ENCODE data around the gene DMAC2. TPM values are rescaled to one million over a fixed set of nuclear protein-coding genes. Genes with fewer than 3 reads are reported as not detected.

The DMAC2 gene
- total and polyA plus RNA-seq, 8 donors: 48.4 to 64.6 (median 58.4) TPM

DNA sequence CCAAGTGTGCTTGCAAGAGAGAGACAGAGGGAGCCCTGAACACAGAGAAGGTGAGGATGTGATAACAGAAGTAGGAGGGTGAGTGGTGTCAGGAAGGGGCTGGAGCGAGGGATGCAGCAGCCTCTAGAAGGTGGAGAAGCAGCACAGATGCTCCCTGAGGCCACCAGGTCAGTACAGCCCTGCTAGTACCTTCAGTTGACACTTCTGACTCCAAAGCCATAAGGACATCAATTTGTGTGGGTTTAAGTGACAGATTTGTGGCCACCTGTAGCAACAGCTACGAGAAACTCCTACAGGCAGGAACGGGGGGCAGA lies 10.1 kb upstream of the DMAC2 start:
- no peak for ATAC-seq

DNA sequence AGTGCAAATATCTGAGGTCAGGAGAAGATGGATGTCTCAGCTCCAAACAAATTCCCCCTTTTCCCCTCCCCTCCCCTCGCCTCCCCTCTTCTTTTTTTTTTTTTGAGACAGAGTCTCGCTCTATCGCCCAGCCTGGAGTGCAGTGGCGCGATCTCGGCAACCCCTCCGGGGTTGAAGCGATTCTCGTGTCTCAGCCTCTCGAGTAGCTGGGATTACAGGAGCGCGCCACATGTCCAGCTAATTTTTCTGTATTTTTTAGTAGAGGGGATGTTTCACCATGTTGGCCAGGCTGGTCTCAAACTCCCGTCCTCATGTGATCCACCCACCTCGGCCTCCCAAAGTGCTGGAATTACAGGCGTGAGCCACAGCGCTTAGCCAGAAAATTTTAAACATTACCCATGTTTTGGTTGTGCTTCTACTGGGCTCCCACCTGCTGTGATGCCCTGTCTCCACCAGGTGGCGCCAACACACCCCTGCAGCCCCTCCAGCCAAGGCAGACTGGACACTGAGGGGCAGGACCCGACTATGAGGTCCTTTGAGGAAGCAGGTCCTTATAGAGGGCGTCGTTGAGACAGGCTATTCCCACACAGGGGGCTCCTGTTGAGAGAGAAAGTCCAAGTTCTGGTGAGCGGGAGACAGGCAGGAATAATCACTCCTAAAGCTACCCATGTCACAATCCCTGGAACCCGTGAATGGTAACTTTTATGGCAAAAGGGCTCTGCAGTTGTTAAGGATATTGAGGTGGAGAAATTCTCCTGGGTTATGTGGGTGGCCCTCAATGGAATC lies 9.6 kb upstream of the DMAC2 start:
- no peaks in the 10 kb centered on the region for H3K36me3 ChIP-seq
- ATAC-seq: peak; percentile 98
- peaks cover 3 to 14% of the 10 kb centered on the region in 2 donors for H3K4me1 ChIP-seq
- peaks cover 0 to 7% of the 10 kb centered on the region in 2 donors for H3K27me3 ChIP-seq
- H3K4me3 ChIP-seq: no peak overlapping the region
- peak; percentile 64 to 93 (median 78) for DNase-seq
- intact Hi-C loops (cut with DNase I): loop anchor here in 1 of 2 donors (10.0 kb wide), 2 partner anchors 86 to 116 kb away; no protein-coding TSS in a partner anchor
- TF ChIP-seq, protein P1, sequence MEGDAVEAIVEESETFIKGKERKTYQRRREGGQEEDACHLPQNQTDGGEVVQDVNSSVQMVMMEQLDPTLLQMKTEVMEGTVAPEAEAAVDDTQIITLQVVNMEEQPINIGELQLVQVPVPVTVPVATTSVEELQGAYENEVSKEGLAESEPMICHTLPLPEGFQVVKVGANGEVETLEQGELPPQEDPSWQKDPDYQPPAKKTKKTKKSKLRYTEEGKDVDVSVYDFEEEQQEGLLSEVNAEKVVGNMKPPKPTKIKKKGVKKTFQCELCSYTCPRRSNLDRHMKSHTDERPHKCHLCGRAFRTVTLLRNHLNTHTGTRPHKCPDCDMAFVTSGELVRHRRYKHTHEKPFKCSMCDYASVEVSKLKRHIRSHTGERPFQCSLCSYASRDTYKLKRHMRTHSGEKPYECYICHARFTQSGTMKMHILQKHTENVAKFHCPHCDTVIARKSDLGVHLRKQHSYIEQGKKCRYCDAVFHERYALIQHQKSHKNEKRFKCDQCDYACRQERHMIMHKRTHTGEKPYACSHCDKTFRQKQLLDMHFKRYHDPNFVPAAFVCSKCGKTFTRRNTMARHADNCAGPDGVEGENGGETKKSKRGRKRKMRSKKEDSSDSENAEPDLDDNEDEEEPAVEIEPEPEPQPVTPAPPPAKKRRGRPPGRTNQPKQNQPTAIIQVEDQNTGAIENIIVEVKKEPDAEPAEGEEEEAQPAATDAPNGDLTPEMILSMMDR (IDR thresholded peaks at IDR 0.05): peak; percentile 89 to 99
- no peaks in the 10 kb centered on the region for H3K9me3 ChIP-seq
- no peak overlapping the region for H3K27ac ChIP-seq

More for the DNA sequence above, 10.1 kb upstream of the DMAC2 start:
- Histone ChIP-seq H3K4me1 (peaks cover 3 to 14% of the 10 kb centered on the region in 2 donors), H3K27ac (no peak overlapping the region), H3K36me3 (no peaks in the 10 kb centered on the region), H3K27me3 (peaks cover 0 to 7% of the 10 kb centered on the region in 2 donors), H3K9me3 (no peaks in the 10 kb centered on the region), H3K4me3 (no peak overlapping the region)
- TF ChIP-seq, protein P1 (IDR thresholded peaks at IDR 0.05): no peak
- intact Hi-C loops (cut with DNase I): loop anchor here (10.0 kb wide), 2 partner anchors 85 to 115 kb away; no protein-coding TSS in a partner anchor
- DNase-seq: no peak

DNA sequence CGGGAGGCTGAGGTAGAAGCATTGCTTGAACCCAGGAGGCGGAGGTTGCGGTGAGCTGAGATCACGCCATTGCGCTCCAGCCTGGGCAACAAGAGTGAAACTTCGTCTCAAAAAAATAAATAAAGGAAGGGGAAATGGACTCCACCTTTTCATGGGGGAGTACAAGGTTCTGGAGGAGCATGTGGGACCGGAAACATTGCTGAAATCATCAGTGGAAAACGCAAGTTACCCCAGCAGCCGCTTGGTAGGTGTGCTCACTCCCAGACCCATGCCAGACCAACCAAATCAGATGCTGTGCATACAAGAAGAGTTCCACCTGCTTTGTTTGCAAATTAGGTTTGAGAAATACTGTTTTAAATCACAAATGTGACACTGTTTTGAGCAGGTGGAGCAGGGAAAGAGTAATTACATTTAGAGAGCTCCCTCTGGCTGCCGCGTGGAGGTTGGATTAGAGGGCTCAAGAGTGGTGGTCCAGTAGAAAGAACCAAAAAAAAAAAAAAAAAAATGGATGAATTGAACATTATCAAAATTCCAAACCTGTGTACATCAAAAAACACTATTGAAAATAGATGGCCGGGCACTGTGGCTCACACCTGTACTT lies 8.1 kb upstream of the DMAC2 start:
- peak overlapping the region in 1 of 2 donors; percentile 21 for H3K4me3 ChIP-seq
- intact Hi-C loops (cut with DNase I): loop anchor here in 1 of 2 donors (10.0 kb wide), 2 partner anchors 87 to 117 kb away; no protein-coding TSS in a partner anchor

DNA sequence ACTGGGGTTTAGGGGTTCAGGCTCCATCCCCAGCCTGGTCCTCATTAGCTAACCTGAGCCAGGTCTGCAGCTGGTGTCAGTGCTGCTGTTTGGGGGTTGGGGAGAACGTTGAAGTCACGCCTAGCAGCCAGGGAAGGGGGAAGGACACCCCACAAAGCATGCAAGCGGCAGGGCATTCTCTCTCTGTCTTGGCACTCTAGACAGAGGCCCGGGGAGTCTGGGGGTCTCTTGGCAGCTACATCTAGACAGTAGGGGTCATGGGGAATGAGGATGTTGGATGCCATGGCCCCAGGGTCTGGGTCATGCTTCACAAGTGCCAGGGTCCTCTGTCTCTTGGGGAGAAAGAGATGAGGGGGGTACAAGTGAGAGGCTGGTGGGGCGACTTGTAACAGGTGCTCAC lies 5.9 kb upstream of the DMAC2 start:
- TF ChIP-seq, protein P1 (IDR thresholded peaks at IDR 0.05): no peak
- H3K27ac ChIP-seq: no peak overlapping the region

More for the DNA sequence above, 8.1 kb upstream of the DMAC2 start:
- no peaks in the 10 kb centered on the region for H3K36me3 ChIP-seq
- H3K9me3 ChIP-seq: no peaks in the 10 kb centered on the region
- peaks cover 0 to 7% of the 10 kb centered on the region in 2 donors for H3K27me3 ChIP-seq
- TF ChIP-seq, protein P1 (IDR thresholded peaks at IDR 0.05): no peak
- DNase-seq (no peak), ATAC-seq (no peak)
- H3K27ac ChIP-seq: peak overlapping the region in 1 of 2 donors; percentile 43
- H3K4me1 ChIP-seq: peaks cover 3 to 14% of the 10 kb centered on the region in 2 donors

More for the DNA sequence above, 5.9 kb upstream of the DMAC2 start:
- H3K4me3 ChIP-seq: no peak overlapping the region
- H3K36me3 ChIP-seq: no peaks in the 10 kb centered on the region
- H3K9me3 ChIP-seq: no peaks in the 10 kb centered on the region
- intact Hi-C loops (cut with DNase I): loop anchor here in 1 of 2 donors (10.0 kb wide), 2 partner anchors 89 to 119 kb away; no protein-coding TSS in a partner anchor
- no peak for DNase-seq
- H3K27me3 ChIP-seq: peaks cover 0 to 7% of the 10 kb centered on the region in 2 donors
- no peak for ATAC-seq
- H3K4me1 ChIP-seq: peaks cover 3 to 14% of the 10 kb centered on the region in 2 donors
